ENCODE data around the gene PRELID1.

DNA sequence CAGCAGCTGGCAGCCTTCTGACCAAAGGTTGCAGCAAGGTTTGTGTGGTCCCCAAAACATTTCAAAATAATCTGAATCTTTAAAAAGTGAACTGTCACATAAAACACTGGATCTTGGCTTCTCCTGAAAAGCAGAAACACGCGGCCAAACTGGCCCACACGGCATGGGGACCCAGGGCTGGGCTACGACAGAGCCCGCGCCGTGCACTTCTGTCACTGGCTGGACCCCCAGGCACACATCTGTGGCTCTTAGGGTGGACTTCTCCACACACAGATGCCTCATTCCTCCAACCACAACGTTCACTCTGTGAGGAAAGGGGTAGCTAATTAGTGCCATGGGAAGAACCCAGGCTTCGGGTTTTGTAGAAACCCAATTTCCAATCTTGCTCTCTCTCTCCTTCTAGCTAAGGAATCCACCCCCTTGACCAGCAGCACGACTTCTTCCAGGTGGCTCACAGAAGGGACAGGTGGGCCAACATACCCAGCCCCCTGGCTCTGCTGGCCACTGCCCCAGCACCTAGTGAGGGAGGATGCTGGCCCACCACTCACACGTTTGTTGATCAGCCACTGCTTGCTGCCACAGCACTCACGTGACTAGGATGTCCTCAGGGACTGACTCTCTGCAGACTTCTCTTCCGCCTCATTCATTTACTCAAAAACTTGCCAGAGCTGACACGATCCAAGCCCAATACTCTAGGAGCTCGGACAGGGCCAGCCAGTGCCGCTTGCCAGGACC, 30.0 kb downstream of the PRELID1 start:
- TF ChIP-seq CTCF (conservative IDR thresholded peaks at IDR 0.05 in 1 of 2, IDR thresholded peaks at IDR 0.05 in 1 of 2; ENCODE audit: extremely low read depth in 1 of 2, insufficient read depth in 1 of 2, low read depth in 1 of 2, low read length in 2 of 2) (no peak), EZH2 (IDR thresholded peaks at IDR 0.05; ENCODE audit: borderline replicate concordance, low read length) (no peak)

All from mammary epithelial cell (primary cell).